ENCODE data around the gene SSTR4. TPM values are rescaled to one million over a fixed set of nuclear protein-coding genes. Genes with fewer than 3 reads are reported as not detected.
"Not testable (repeated sequence)": the region's sequence is repeated elsewhere in the genome, so short reads cannot be mapped to it uniquely, and the experiment has no call there.

The SSTR4 gene
- total RNA-seq, 1 donor from 2014 or later: not detected

- Mint-ChIP-seq H3K27me3 (ENCODE audit: low read depth) (peaks cover 14% of the 10 kb centered on the region), H3K36me3 (no peaks in the 10 kb centered on the region), H3K9me3 (no peaks in the 10 kb centered on the region), H3K27ac (peak overlapping the region; percentile 37), H3K4me3 (no peak overlapping the region), H3K4me1 (peaks cover 39% of the 10 kb centered on the region)
- DNase-seq (ENCODE audit: low spot score in 2 of 2, unreplicated experiment in 2 of 2): no peak
- no peak for TF ChIP-seq CTCF (IDR thresholded peaks at IDR 0.05; ENCODE audit: unreplicated experiment)
These were observed 12.3 kb upstream of the SSTR4 start for GRCh38 chr20:23022849-23023248.

GRCh38 chr20:23023621-23024177, 11.4 kb upstream of the SSTR4 start:
- Mint-ChIP-seq H3K27me3 (ENCODE audit: low read depth) (peaks cover 17% of the 10 kb centered on the region), H3K27ac (peak overlapping the region; percentile 88), H3K9me3 (no peaks in the 10 kb centered on the region), H3K4me3 (no peak overlapping the region), H3K36me3 (no peaks in the 10 kb centered on the region), H3K4me1 (peaks cover 39% of the 10 kb centered on the region)
- no peak for DNase-seq (ENCODE audit: low spot score in 2 of 2, unreplicated experiment in 2 of 2)
- no peak for TF ChIP-seq CTCF (IDR thresholded peaks at IDR 0.05; ENCODE audit: unreplicated experiment)

- Mint-ChIP-seq H3K9me3 (no peaks in the 10 kb centered on the region), H3K4me3 (no peak overlapping the region), H3K27me3 (ENCODE audit: low read depth) (peaks cover 26% of the 10 kb centered on the region), H3K27ac (peak overlapping the region; percentile 88), H3K36me3 (no peaks in the 10 kb centered on the region), H3K4me1 (peaks cover 39% of the 10 kb centered on the region)
- no peak for DNase-seq (ENCODE audit: low spot score in 2 of 2, unreplicated experiment in 2 of 2)
- TF ChIP-seq CTCF (IDR thresholded peaks at IDR 0.05; ENCODE audit: unreplicated experiment): no peak
These were observed 10.4 kb upstream of the SSTR4 start for GRCh38 chr20:23024701-23025100.

- peaks cover 34% of the 10 kb centered on the region for H3K27me3 Mint-ChIP-seq (ENCODE audit: low read depth)
- H3K36me3 Mint-ChIP-seq, H3K9me3 Mint-ChIP-seq: not testable (repeated sequence)
These were observed 9.6 kb upstream of the SSTR4 start for GRCh38 chr20:23025503-23025902.

GRCh38 chr20:23027721-23028120, 7.4 kb upstream of the SSTR4 start:
- H3K27ac Mint-ChIP-seq: no peak overlapping the region
- no peak for TF ChIP-seq CTCF (IDR thresholded peaks at IDR 0.05; ENCODE audit: unreplicated experiment)
- no peaks in the 10 kb centered on the region for H3K36me3 Mint-ChIP-seq
- H3K27me3 Mint-ChIP-seq (ENCODE audit: low read depth): peaks cover 53% of the 10 kb centered on the region
- no peaks in the 10 kb centered on the region for H3K9me3 Mint-ChIP-seq
- H3K4me1 Mint-ChIP-seq: peaks cover 31% of the 10 kb centered on the region
- DNase-seq (ENCODE audit: low spot score in 2 of 2, unreplicated experiment in 2 of 2): no peak
- no peak overlapping the region for H3K4me3 Mint-ChIP-seq

More at GRCh38 chr20:23025503-23025902, 9.6 kb upstream of the SSTR4 start:
- peaks cover 41% of the 10 kb centered on the region for H3K4me1 Mint-ChIP-seq
- peak overlapping the region; percentile 88 for H3K27ac Mint-ChIP-seq
- H3K4me3 Mint-ChIP-seq; DNase-seq (ENCODE audit: low spot score in 2 of 2, unreplicated experiment in 2 of 2): not testable (repeated sequence)

GRCh38 chr20:23028392-23028791, 6.7 kb upstream of the SSTR4 start:
- TF ChIP-seq CTCF (IDR thresholded peaks at IDR 0.05; ENCODE audit: unreplicated experiment): no peak

More at GRCh38 chr20:23028392-23028791, 6.7 kb upstream of the SSTR4 start:
- no peaks in the 10 kb centered on the region for H3K36me3 Mint-ChIP-seq
- no peak for DNase-seq (ENCODE audit: low spot score in 2 of 2, unreplicated experiment in 2 of 2)
- no peak overlapping the region for H3K4me3 Mint-ChIP-seq
- H3K27ac Mint-ChIP-seq: no peak overlapping the region
- H3K27me3 Mint-ChIP-seq (ENCODE audit: low read depth): peaks cover 60% of the 10 kb centered on the region
- H3K9me3 Mint-ChIP-seq: no peaks in the 10 kb centered on the region
- peaks cover 28% of the 10 kb centered on the region for H3K4me1 Mint-ChIP-seq

All from mesothelial cell of epicardium (in vitro differentiated cells).